Activated T-cell treated with anti-CD3 and anti-CD28 coated beads, Interleukin-2, amount 50 U/mL, for 24 hours (primary cell): Measurements from ENCODE around the gene PDCD7.
"Not testable (repeated sequence)": the region's sequence is repeated elsewhere in the genome, so short reads cannot be mapped to it uniquely, and the experiment has no call there.

Experiments used
- DNase-seq: peaks from one replicate; pipeline ENCODE4 v3.0.0-alpha.2; 2020
- H3K27ac Mint-ChIP-seq: 2 replicates; pipeline ENCODE4 v1.8.0; 2020; ENCODE audit warnings: mild to moderate bottlenecking, mixed read lengths
- H3K27me3 Mint-ChIP-seq: 2 replicates; pipeline ENCODE4 v1.8.0; 2020; ENCODE audit warnings: mixed read lengths
- H3K36me3 Mint-ChIP-seq: 2 replicates; pipeline ENCODE4 v1.8.0; 2020; ENCODE audit warnings: low read depth, mixed read lengths
- H3K4me1 Mint-ChIP-seq: 2 replicates; pipeline ENCODE4 v1.8.0; 2020; ENCODE audit warnings: low read depth, mixed read lengths
- H3K4me3 Mint-ChIP-seq: 2 replicates; pipeline ENCODE4 v1.8.0; 2020; ENCODE audit warnings: mild to moderate bottlenecking, moderate library complexity, mixed read lengths
- H3K9me3 Mint-ChIP-seq: 2 replicates; pipeline ENCODE4 v1.8.0; 2020; ENCODE audit warnings: mixed read lengths

The PDCD7 gene

GRCh38 chr15:65101891-65102708 lies 31.5 kb downstream of the PDCD7 start:
- peaks cover 5% of the 10 kb centered on the region for H3K4me1 Mint-ChIP-seq
- no peak for DNase-seq
- no peaks in the 10 kb centered on the region for H3K27me3 Mint-ChIP-seq
- no peak overlapping the region for H3K4me3 Mint-ChIP-seq
- no peaks in the 10 kb centered on the region for H3K9me3 Mint-ChIP-seq
- no peak overlapping the region for H3K27ac Mint-ChIP-seq
- peaks cover 84% of the 10 kb centered on the region for H3K36me3 Mint-ChIP-seq

DNA sequence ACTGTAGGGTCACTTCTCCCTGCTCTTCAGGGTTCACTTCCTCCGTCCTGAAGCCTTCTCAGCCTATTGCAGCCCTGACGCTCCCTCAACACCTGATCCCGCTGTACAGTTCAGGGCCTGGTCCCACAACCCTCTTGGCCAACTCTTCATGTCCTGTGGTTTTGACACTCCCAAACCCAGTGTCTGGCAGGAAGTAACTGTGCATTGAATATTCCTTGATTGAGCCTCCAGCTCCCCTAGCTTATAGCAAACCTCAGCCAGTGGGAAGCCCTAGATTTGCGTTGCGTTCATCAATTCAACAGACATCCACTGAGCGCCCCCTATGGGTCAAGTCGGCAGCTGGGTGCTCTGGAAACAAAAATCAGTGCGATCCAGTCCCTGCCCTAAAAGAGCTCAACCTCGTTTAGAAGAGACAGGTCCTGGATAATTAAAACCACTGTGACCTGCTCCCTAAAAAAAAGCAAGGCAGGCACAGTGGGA lies 32.2 kb downstream of the PDCD7 start:
- Mint-ChIP-seq H3K9me3 (no peaks in the 10 kb centered on the region), H3K27me3 (no peaks in the 10 kb centered on the region), H3K4me3 (no peak overlapping the region), H3K27ac (no peak overlapping the region), H3K36me3 (peaks cover 89% of the 10 kb centered on the region), H3K4me1 (peaks cover 5% of the 10 kb centered on the region)
- DNase-seq, result peak; percentile 67

DNA sequence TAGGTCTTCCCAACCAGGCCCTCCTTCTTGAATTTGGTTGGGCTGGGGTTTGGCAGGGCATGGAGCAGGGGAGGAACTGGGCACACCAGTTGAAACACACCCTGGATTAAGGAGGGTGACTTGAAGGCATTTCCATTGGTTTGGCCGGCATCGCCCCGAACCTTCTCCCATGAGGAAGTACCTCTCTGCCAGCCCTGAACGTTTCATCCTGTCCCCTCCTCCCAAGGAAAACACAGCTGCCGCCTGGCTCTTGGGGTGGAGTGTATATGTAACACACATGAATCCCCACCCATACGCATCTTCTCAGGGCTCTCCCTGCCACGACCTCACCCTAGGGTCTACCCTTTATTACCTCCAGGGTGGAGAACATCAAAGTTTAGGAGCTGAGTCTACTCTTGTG lies 33.2 kb downstream of the PDCD7 start:
- H3K4me3 Mint-ChIP-seq, result no peak overlapping the region
- H3K36me3 Mint-ChIP-seq, result peaks cover 79% of the 10 kb centered on the region
- no peak overlapping the region for H3K27ac Mint-ChIP-seq
- H3K27me3 Mint-ChIP-seq, result no peaks in the 10 kb centered on the region
- no peak for DNase-seq
- H3K9me3 Mint-ChIP-seq, result no peaks in the 10 kb centered on the region
- H3K4me1 Mint-ChIP-seq, result no peaks in the 10 kb centered on the region

DNA sequence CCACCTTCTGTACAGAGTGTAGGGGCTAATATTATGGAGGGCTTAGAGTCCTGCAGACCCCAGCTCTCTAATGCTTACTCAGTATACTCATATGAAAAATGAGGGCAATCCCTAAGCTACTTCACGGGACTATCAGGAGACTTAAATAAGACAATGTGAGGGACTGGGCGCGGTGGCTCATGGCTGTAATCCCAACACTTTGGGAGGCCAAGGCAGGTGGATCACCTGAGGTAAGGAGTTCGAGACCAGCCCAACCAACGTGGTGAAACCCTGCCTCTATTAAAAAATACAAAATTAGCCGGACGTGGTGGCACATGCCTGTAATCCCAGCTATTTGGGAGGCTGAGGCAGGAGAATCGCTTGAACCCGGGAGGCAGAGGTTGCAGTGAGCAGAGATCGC lies 33.8 kb downstream of the PDCD7 start:
- H3K27me3 Mint-ChIP-seq, H3K4me1 Mint-ChIP-seq, H3K27ac Mint-ChIP-seq, DNase-seq, H3K9me3 Mint-ChIP-seq, H3K4me3 Mint-ChIP-seq: not testable (repeated sequence)
- H3K36me3 Mint-ChIP-seq, result peaks cover 74% of the 10 kb centered on the region

DNA sequence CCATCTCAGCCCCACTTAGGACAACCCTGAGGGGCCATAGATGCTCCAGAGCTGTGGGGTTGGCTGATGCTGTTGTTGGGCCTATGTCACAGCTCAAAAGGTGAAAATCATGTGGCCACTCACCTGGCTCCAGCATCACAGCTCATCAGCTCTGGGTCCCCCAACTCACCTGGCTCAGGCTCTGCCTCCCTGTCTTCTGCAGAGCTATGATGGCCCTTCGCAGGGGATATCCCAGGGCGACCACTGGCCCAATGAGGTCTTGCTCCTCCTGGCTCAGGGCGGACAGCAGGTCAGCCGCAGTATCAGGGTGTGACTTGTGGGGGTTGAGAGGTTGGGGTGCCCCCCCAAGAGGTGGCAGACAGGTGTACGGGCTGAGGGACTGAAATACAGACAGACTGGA lies 34.3 kb downstream of the PDCD7 start:
- DNase-seq, result no peak
- H3K27ac Mint-ChIP-seq, result no peak overlapping the region
- H3K4me3 Mint-ChIP-seq, result no peak overlapping the region
- peaks cover 70% of the 10 kb centered on the region for H3K36me3 Mint-ChIP-seq
- no peaks in the 10 kb centered on the region for H3K4me1 Mint-ChIP-seq
- H3K27me3 Mint-ChIP-seq, result no peaks in the 10 kb centered on the region
- no peaks in the 10 kb centered on the region for H3K9me3 Mint-ChIP-seq

DNA sequence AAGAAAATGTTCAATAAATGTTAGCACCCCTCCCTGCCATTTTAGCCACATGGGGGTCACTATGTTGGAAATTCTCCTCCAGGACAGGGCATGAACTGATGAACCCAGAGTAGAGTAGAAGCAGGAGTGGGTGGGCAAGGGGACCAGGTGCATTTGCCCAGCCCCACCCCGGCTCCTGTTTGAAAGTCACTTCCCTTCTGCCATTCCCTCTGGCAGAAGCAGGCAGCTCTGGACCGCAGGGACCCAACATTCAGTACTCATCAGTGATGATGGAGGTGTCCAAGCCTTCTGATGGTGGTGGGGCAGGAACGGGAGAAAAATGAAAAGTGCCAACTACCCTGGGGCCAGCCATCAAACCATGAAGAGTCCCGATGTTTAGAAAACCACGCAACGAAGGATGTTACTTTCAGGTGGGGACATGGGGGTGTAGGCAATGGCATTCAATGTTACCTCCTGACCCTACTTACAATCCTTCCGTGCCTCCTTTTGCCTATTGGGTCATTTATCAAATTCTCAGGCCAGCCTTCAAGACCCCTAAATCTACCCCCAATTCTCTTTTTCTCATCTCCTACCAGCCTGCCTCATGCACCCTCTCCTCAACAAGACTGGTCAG lies 35.9 kb downstream of the PDCD7 start:
- Mint-ChIP-seq H3K36me3 (peaks cover 65% of the 10 kb centered on the region), H3K4me1 (no peaks in the 10 kb centered on the region), H3K27me3 (no peaks in the 10 kb centered on the region), H3K9me3 (no peaks in the 10 kb centered on the region), H3K4me3 (no peak overlapping the region), H3K27ac (peak overlapping the region; percentile 3)
- DNase-seq, result no peak

DNA sequence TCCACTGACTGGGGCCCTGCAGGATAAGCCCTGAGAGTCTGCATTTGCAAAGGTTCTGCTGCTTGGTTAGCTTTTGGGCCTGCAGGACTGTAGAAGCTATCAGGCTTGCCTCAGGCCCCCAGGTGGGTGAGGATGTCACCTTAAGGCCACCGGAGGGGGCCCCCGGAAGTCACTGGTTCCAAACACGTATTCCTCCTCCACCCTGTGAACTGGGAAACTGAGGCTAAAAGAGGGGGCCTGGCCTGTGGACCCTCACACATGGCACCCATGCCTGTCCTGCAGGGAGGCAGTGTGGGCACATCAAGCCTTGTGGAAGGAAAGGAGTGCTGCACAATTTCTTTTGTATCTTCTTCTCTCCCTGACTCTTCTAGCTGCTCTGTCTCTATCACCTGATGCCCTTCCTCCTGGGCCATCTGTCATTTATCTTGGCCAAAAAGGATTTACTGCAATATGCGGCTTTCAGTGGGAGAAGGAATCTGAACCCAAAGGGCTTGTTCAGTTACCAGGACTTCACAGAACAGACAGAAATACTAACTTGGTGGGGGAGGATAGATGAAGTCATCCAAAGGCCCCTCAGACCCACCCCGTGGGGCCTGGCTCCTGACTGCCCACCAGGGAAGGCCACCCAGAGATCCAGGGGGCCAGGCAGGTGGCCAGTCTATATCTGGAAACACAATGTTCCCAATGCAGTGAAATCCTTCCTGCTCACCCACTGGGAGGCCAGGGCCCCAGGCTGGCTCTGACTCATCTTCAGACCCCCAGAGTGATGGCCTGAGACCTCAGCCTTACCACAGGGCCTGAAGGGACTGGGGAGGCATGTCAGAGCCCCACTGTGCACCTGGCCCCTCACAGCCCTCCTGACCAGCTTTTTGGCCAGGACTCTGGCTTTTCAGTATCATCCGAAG lies 36.9 kb downstream of the PDCD7 start:
- Mint-ChIP-seq H3K9me3 (no peaks in the 10 kb centered on the region), H3K36me3 (peaks cover 59% of the 10 kb centered on the region), H3K27me3 (no peaks in the 10 kb centered on the region), H3K4me1 (no peaks in the 10 kb centered on the region), H3K27ac (peak overlapping the region; percentile 23), H3K4me3 (no peak overlapping the region)
- DNase-seq, result peak; percentile 16

- DNase-seq, result peak; percentile 12
- no peak overlapping the region for H3K4me3 Mint-ChIP-seq
- no peaks in the 10 kb centered on the region for H3K9me3 Mint-ChIP-seq
- peaks cover 52% of the 10 kb centered on the region for H3K36me3 Mint-ChIP-seq
- H3K4me1 Mint-ChIP-seq, result no peaks in the 10 kb centered on the region
- H3K27me3 Mint-ChIP-seq, result no peaks in the 10 kb centered on the region
- H3K27ac Mint-ChIP-seq, result no peak overlapping the region
Observed at GRCh38 chr15:65095747-65096104, 37.9 kb downstream of the PDCD7 start.

DNA sequence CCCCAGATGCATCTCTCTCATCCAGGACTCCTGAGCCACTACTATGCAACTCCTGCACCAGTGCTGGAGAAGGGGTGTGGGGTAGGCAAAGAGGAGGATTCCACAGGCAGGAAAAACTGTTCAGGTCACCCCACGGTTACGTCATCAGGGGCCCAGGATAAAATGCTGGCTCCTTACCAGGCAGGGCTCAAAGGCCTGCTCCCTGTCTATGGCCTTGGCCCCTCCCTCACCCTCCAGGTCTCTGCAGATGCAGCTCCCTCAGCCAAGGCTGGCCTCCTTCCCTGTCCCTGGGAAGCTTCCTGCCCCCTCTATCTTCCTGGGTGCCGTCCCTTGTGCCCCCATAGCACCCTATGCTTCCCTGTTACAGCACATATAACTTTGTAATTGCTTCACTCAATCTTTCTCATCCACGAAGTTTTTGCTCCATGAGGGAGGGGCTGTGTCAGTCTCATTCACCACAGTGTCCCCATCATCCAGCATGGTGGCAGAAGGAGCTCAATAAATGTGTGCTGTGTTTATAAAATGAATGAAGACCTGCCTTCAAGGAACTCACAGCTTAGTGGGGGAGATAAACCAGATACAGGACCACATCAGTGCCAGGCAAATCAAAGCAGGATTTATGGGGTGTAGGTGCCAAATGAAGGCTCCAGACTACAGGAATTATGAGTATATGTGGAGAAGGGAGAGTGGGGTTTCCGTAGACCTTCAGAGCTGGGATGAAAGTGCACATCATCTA lies 38.4 kb downstream of the PDCD7 start:
- H3K36me3 Mint-ChIP-seq, result peaks cover 46% of the 10 kb centered on the region
- H3K27me3 Mint-ChIP-seq, result no peaks in the 10 kb centered on the region
- H3K4me3 Mint-ChIP-seq, result no peak overlapping the region
- no peak overlapping the region for H3K27ac Mint-ChIP-seq
- no peaks in the 10 kb centered on the region for H3K4me1 Mint-ChIP-seq
- peak; percentile 24 for DNase-seq
- H3K9me3 Mint-ChIP-seq, result no peaks in the 10 kb centered on the region

DNA sequence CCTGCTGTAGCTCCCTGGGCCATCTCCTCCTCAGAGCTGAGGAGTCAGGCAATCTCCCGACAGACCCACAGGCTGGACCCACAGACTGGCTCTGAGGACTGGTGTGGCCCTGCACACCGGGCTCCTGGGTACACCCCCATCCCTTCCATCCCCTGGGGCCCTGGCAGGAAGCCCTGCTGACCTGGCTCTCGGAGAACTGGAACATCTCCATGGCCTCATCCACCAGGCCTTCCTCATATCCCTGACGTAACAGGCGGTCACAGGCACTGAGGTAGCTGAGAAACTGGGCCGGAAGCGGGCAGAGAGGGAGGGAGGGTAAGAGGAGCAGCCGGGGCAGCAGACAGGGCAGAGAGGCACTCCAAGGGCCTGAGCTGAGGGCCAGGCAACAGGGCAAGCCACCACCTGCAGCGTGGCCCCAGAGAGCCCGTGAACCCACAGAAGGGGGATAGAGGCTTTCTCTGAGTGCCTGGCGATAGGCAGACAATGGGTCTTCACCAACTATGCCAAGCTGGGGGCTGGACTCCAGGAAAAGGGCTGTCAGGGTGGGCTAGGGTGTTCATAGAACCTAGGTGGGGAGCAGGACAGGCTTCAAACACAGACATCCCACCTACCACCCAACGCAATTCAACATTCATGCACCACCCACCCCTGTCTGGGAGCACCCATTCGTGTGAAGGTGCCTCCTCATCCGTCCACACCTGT lies 39.2 kb downstream of the PDCD7 start:
- Mint-ChIP-seq H3K27me3 (no peaks in the 10 kb centered on the region), H3K27ac (no peak overlapping the region), H3K36me3 (peaks cover 40% of the 10 kb centered on the region), H3K4me3 (no peak overlapping the region), H3K4me1 (no peaks in the 10 kb centered on the region), H3K9me3 (no peaks in the 10 kb centered on the region)
- DNase-seq, result no peak

- not testable (repeated sequence) for H3K4me3 Mint-ChIP-seq, DNase-seq, H3K9me3 Mint-ChIP-seq, H3K4me1 Mint-ChIP-seq, H3K27me3 Mint-ChIP-seq, H3K27ac Mint-ChIP-seq
- peaks cover 33% of the 10 kb centered on the region for H3K36me3 Mint-ChIP-seq
Observed at GRCh38 chr15:65093793-65094170, 39.8 kb downstream of the PDCD7 start.

DNA sequence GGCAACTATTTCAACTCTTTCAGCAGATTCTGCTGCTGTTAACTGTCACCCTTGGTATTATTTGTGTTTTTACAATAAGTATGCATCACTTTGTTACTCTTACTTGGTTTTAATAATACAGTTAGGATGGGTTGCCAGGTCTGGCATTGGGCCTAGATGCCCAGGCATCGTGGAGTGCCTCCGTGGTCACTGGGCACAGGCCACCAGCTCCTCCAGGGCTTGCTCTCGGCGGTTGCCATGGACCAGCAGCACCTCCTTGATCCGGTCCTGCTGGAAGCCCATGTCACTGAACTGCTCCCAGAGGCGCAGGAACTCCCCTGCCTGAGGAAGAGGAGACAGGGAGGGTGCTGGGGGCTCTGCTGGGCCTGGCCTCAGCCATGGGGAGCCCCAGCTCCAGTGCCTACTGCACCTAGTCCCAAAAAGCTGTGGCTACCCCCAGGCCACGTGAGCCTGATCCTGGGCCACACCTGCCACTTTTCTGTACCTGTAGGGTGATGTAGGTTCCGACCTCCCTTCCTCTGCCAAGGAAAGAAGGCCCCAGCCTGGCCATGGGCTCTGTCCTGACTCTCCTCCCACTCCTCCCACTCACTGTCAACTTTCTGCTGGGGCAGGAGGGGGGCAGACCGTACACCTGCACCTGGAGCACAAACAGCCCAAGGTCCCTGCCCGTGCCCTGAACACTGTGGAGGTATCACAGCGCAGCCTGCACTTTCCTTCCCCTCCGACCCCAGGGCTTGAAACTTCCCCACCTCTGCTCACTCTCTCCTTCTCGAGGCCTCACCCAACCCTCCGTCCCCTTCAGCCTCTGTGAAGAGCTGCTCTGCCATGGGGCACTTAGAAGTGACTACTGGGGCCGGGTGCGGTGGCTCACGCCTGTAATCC lies 40.5 kb downstream of the PDCD7 start:
- no peaks in the 10 kb centered on the region for H3K27me3 Mint-ChIP-seq
- H3K27ac Mint-ChIP-seq, result no peak overlapping the region
- H3K36me3 Mint-ChIP-seq, result peaks cover 27% of the 10 kb centered on the region
- no peaks in the 10 kb centered on the region for H3K4me1 Mint-ChIP-seq
- DNase-seq, result no peak
- H3K4me3 Mint-ChIP-seq, result no peak overlapping the region
- no peaks in the 10 kb centered on the region for H3K9me3 Mint-ChIP-seq
